PFSK-1 (cell line): ENCODE results near the gene TRIM45.

Experiments used
- FOXP2 ChIP-seq: optimal IDR thresholded peaks from 2 replicates; pipeline ENCODE3; 2011; ENCODE audit warnings: borderline replicate concordance, control low read depth, inconsistent platforms; ENCODE audit not compliant: insufficient read depth; ENCODE audit errors: extremely low read length, extremely low read depth
- POLR2AphosphoS5 ChIP-seq: IDR thresholded peaks from 2 replicates; pipeline ENCODE4 v1.6.1; 2012; ENCODE audit warnings: low read depth, mild to moderate bottlenecking, control low read depth, low read length, moderate library complexity
- REST ChIP-seq, 2 experiments: IDR thresholded peaks; 2 replicates each; pipeline versions ENCODE4 v1.6.1 to v1.8.0; 2011 to 2012; ENCODE audit warnings: low read depth in 2 of 2, low read length in 2 of 2, control low read depth in 1 of 2, inconsistent platforms in 1 of 2, mild to moderate bottlenecking in 1 of 2, moderate library complexity in 1 of 2; ENCODE audit not compliant: insufficient read depth in 1 of 2
- SIN3A ChIP-seq: IDR thresholded peaks from 2 replicates; pipeline ENCODE4 v1.6.1; 2012; ENCODE audit warnings: mild to moderate bottlenecking, low read length, moderate library complexity, borderline replicate concordance; ENCODE audit not compliant: insufficient read depth
- TAF1 ChIP-seq: IDR thresholded peaks from 2 replicates; pipeline ENCODE4 v1.6.1; 2012; ENCODE audit warnings: low read length, control low read depth, borderline replicate concordance; ENCODE audit not compliant: insufficient read depth

The TRIM45 gene

DNA sequence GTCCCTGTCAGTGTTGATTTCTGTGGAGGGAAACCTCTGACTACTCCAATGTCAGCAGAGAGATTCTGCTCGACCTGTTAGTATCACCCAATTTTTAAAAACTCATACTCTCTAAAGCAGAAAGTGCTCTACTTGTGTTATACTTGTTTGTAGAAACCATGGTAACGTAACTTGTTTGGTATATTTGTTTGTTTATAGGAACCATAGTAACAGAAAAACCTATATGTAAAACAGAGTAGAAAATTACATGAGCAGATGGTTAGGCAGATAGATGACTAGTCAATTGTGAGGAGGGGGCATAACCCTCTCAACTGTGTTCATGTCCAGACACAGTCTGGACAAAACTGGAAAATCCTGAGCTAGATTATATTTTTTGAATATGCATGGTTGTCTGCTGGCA is 6.7 kb downstream of the TRIM45 start:
- TF ChIP-seq TAF1 (no peak), SIN3A (no peak), FOXP2 (no peak), REST (IDR thresholded peaks at IDR 0.05; ENCODE audit: insufficient read depth in 1 of 2, low read depth in 2 of 2, low read length in 2 of 2) (no peak), POLR2AphosphoS5 (no peak)

DNA sequence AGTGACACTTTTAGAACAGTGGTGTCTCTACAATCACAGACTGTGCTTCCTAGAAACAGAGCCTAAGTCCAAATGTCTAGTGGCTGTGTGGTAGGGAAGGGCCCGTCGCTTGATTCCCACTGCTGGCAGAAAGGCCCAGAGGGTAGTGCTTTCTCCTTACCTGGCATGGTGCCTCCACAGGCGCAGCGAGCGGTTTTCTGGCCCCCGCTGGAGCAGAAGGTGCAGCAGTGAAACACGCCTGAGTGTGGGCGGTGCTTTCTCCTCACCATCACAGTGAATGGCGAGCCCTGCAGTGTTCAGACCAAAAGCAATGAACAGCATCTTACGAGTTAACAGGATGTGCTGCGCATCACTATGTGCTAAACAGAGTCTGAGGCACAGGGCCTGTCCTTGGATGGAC is 8.3 kb downstream of the TRIM45 start:
- no peak for TF ChIP-seq SIN3A
- no peak for TF ChIP-seq POLR2AphosphoS5
- no peak for TF ChIP-seq REST (IDR thresholded peaks at IDR 0.05; ENCODE audit: insufficient read depth in 1 of 2, low read depth in 2 of 2, low read length in 2 of 2)
- TF ChIP-seq FOXP2: no peak
- TF ChIP-seq TAF1: no peak

DNA sequence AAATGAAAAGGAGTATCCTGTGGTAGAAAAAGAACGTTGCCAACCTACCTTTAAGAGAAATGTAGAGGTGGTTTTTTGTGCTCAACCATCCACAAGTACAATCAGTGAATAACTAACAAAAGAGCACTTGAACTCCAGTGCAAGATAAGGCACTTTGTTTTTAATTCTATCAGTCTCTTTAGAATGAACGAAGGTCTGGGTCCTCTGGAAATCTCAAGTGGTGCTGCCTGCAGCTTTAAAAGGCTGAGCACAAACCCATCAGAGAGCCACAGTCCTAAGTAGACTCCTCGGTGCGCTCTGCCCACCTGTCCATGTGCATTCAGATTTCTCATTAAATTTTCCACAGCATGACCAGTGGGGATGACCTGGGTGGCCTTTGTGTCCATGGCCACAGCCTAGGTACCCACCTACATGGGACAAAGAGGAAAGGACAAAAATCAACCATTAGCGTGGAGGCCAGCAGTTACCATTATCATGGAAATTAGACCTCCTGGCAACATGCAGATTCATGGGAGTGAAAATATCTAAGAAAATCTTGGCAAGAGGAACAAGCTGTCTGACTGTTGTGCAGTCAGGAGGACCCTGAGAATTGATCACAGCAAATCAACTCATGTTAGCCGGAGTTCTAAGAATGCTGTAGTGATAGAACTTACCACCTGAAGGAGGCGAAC is 9.4 kb downstream of the TRIM45 start:
- TF ChIP-seq POLR2AphosphoS5 (no peak), FOXP2 (no peak), SIN3A (no peak), REST (IDR thresholded peaks at IDR 0.05; ENCODE audit: insufficient read depth in 1 of 2, low read depth in 2 of 2, low read length in 2 of 2) (no peak), TAF1 (no peak)

- TF ChIP-seq FOXP2 (no peak), TAF1 (no peak), SIN3A (no peak), POLR2AphosphoS5 (no peak), REST (IDR thresholded peaks at IDR 0.05; ENCODE audit: insufficient read depth in 1 of 2, low read depth in 2 of 2, low read length in 2 of 2) (no peak)
Observed at GRCh38 chr1:117110774-117111173, 10.8 kb downstream of the TRIM45 start.
